GM21825 (cell line): ENCODE results near the gene DSCAM.

Experiments used
- ATAC-seq: cut with Tn5 transposase; IDR thresholded peaks from one replicate; pipeline ENCODE4 v1.9.1; 2021; ENCODE audit warnings: mild to moderate bottlenecking, moderate library complexity; ENCODE audit not compliant: unreplicated experiment

DSCAM gene

GRCh38 chr21:40402884-40403582 is 443.9 kb downstream of the DSCAM start:
- no peak for ATAC-seq

GRCh38 chr21:40395732-40396131 is 451.2 kb downstream of the DSCAM start:
- no peak for ATAC-seq

DNA sequence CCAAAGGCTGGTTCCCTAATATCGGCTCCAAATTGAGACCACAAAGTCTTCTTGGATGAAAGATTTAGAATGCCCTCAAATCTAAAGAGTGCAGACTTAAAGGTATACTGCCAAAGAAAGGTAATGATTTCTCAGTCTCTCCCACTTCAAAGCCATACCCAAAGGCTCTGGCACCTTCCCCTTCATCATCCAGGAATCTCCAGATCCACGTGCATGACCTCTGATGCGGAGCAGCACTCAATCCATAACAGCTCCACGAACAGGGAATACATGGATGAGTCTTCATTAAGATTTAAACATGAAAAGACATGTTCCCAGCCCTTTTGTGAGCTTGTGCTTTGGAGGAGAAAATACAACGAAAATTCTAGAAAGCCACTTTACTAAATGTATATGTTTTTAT is 453.9 kb downstream of the DSCAM start:
- no peak for ATAC-seq

- ATAC-seq = no peak
These were observed 458.9 kb downstream of the DSCAM start for GRCh38 chr21:40388046-40388445.

- ATAC-seq = no peak
These were observed 459.8 kb downstream of the DSCAM start for GRCh38 chr21:40386981-40387747.

DNA sequence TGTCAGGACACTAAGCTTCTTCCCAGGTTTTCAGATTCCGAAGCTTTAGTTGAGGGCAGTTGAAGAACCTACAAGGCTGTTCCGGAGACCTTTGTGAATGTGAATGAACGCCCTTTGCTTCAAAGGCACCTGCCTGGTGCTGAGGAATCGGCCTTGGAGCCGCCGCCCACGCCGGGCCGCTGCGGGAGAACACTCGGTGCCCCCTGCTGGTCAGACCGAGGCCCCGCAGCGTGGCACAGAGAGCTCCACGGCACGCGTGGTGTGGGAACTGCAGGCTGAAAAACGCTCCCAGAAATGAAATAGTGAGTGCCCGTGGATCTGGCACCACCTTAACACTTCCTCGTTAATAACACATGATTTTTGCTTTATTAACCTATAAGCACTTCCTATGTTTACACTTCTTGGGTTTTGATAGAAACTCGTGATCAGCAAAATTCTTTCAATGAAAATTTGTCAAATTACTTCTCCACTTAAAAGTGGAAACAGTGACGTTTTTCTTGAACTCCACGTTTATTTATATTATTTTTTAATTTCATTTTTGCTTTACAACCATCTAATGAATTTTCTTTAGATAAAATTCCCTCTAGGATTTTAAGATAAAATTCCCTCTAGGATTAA is 460.6 kb downstream of the DSCAM start:
- ATAC-seq = no peak

GRCh38 chr21:40385883-40386282 is 461.1 kb downstream of the DSCAM start:
- ATAC-seq = no peak

- ATAC-seq = no peak
These were observed 463.0 kb downstream of the DSCAM start for GRCh38 chr21:40383951-40384350.

- no peak for ATAC-seq
These were observed 465.8 kb downstream of the DSCAM start for GRCh38 chr21:40381111-40381510.

DNA sequence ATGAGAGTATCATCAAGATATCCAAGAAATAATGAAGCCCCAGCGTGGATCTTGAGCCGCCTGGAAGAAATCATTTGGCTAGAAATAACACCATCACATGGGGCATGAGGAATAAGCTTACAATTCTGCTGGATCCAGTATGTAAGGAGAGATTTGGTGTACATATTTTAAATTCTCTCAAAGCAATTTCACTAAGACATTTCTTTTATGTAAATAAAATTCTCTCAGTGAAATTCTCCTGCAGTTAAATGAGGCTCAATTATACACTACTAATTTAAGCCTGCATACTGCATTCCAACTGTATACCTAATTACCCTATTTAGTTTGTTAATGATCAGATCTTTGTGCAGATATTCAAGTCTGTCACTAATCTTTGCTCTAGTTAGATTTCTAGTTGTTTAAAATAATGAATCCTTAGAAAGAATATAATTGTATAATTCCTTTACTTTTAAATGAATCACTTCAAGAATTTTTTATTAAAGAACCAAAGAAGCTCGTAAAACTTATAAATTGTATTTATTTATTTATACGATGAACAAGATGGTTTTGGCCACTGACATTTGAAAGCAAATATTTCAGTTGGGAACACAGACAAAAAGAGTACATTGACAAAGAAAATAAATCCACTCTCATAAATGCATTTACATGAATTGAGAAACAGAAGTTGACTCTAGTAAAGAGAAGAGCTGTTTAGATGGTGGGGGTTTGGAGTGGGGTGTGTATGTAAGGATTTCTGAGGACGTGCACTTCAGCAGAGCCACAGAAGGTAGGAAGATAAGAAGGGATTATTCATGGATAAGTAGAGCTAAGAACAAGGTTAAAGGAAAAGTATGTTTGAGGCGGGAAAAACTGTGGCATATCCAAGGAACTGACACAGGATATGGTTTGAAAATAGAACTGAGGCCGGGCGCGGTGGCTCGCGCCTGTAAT is 466.8 kb downstream of the DSCAM start:
- no peak for ATAC-seq

- no peak for ATAC-seq
These were observed 469.8 kb downstream of the DSCAM start for GRCh38 chr21:40377135-40377534.

- ATAC-seq = no peak
These were observed 473.2 kb downstream of the DSCAM start for GRCh38 chr21:40373761-40374160.

- no peak for ATAC-seq
These were observed 474.5 kb downstream of the DSCAM start for GRCh38 chr21:40372506-40372905.

DNA sequence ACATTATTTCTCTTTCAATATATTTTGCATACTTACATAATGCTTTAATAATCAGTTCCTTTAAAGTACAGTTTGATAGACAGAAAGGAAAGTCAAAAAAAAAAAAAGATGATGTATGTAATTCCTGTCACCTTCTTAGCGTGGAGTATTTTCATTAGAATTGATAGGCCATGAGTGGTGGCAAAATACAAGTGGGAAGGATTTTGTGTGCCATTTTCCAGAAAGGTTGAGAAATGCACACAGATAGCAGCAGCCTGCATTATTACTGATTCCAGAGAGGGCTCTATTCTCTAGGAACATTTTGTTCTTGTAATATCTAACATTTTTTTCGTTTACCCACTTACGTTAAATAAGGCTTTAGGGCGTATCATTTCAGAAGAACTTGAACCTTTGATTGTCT is 475.6 kb downstream of the DSCAM start:
- ATAC-seq = no peak

DNA sequence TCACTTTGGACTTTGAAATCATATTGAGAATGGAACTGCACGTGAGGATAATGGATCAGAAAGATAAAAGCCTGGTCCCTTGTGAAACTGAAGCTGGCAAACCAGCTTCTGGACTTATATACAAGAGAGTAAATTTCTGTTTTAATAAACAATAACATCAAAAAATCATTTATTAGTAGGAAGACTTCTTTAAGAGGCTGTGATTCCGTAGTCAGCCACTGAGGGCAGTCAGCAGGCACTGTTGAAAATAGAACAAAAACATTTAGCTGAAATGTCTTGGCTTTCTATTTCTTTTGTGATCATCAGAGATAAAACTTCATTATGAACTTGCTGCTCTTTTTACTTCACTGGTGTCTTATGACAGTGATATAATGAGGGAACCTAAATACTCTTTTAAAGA is 490.3 kb downstream of the DSCAM start:
- ATAC-seq = no peak

DNA sequence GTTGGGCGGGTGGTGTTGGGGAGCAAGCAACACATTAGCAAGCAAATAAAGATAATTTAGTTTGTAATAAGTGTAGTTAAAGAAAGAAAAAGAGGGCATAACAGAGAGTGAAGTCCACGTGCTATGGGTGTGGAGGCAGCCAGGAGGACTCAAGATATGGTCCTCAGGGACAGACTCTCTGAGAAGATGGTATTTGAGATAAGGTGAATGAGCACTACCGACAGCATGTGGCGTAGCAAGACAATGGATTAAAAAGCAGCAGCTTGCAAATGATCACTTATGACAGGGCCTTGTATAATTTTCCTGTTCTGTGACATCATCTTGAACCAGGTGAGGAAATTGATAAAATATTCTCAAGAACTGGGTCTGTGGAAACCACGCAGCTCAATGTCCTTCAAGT is 491.9 kb downstream of the DSCAM start:
- ATAC-seq = no peak

DNA sequence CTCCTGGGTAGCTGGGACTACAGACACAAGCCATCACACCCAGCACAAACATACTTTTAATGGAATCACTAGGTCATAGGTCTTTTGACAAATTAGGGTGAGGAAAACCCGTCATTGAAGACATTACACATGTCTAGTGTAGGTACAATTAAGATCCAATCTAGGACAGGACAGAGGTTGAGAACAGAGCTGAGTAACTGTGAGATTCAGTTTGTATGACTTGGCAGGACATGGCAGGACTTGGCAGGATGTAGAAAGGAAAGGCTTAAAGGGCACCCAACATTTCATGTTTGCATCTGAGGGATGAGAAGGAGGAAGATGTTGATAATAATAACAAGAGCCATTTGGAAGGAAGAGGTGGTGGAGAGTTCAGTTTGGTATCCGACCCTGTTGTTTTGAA is 496.0 kb downstream of the DSCAM start:
- ATAC-seq = no peak

DNA sequence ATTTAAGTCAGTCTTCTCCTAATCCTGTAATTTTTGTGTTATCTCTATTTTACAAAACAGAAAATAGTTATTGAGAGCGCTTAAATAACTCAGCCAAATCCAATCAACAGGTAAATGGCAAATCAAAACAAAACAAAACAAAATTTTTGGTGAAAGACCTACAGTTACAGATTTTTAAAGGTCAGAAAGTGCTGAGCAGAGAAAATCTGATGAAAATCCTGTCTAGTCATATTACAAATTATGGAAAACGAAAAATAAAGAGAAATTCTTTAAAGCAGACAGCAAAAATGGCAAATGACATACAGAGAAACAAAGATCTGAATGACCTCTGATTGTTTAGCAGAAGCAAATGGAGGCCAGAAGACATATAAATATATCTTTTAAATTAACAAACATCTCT is 497.4 kb downstream of the DSCAM start:
- ATAC-seq = no peak

- ATAC-seq = no peak
These were observed 501.1 kb downstream of the DSCAM start for GRCh38 chr21:40345711-40346321.

- ATAC-seq = no peak
These were observed 506.6 kb downstream of the DSCAM start for GRCh38 chr21:40340357-40340756.

GRCh38 chr21:40339050-40339449 is 507.9 kb downstream of the DSCAM start:
- ATAC-seq = no peak
